ENCODE data around the gene MAP2K2. TPM values are rescaled to one million over a fixed set of nuclear protein-coding genes. Genes with fewer than 3 reads are reported as not detected.

MAP2K2 gene
- total and polyA plus RNA-seq, 12 donors: 81.5 to 369 (median 145) TPM

GRCh38 chr19:4067396-4068046, 56.4 kb downstream of the MAP2K2 start:
- Histone ChIP-seq H3K36me3 (replicated peaks in 1 of 2) (no peaks in the 10 kb centered on the region), H3K9me3 (replicated peaks in 1 of 3) (no peaks in the 10 kb centered on the region), H3K27ac (peak overlapping the region in 4 of 5 donors; percentile 86 to 98 (median 90)), H3K4me1 (replicated peaks in 1 of 2) (peaks cover 17 to 27% of the 10 kb centered on the region in 2 donors), H3K27me3 (no peaks in the 10 kb centered on the region), H3K4me3 (peak overlapping the region in 3 of 4 donors; percentile 49 to 99 (median 58))
- TF ChIP-seq CTCF (IDR thresholded peaks at IDR 0.05) (no peak), POLR2A (IDR thresholded peaks at IDR 0.05) (no peak)
- DNase-seq: peak in 1 of 7 donors; percentile 43
- 0 to 3% (median 1%) methylated on average over 6 to 58 of the region's 58 CpGs for WGBS, 4 donors
- intact Hi-C loops (cut with DNase I): no loop called here

GRCh38 chr19:4066682-4067395, 57.1 kb downstream of the MAP2K2 start, which contains the start of gene ZBTB7A:
Gene ZBTB7A, minus strand, starts transcription at chr19:4066899. Its CDS starts 11,667 bp downstream, at chr19:4055232.
- peak; percentile 81 to 95 (median 88) for DNase-seq

GRCh38 chr19:4066176-4066606, 57.7 kb downstream of the MAP2K2 start:
- peak overlapping the region; percentile 69 to 98 (median 89) for H3K27ac ChIP-seq
- no peak for TF ChIP-seq CTCF (IDR thresholded peaks at IDR 0.05)
- no peak for TF ChIP-seq POLR2A (IDR thresholded peaks at IDR 0.05)
- no peaks in the 10 kb centered on the region for H3K27me3 ChIP-seq
- H3K36me3 ChIP-seq (replicated peaks in 1 of 2): no peaks in the 10 kb centered on the region
- intact Hi-C loops (cut with DNase I): no loop called here
- H3K4me3 ChIP-seq: peak overlapping the region; percentile 58 to 99 (median 77)
- no peaks in the 10 kb centered on the region for H3K9me3 ChIP-seq (replicated peaks in 1 of 3)
- 0 to 1% (median 1%) methylated on average over 3 to 31 of the region's 31 CpGs; no CpG with 5 or more reads in 1 of the 4 donors for WGBS, 4 donors
- peak in 3 of 7 donors; percentile 60 to 78 (median 69) for DNase-seq
- peaks cover 31 to 40% of the 10 kb centered on the region in 2 donors for H3K4me1 ChIP-seq (replicated peaks in 1 of 2)

More at GRCh38 chr19:4066682-4067395, 57.1 kb downstream of the MAP2K2 start, which contains the start of gene ZBTB7A:
- WGBS, 4 donors: 0 to 1% (median 1%) methylated on average over 20 to 84 of the region's 85 CpGs; no CpG with 5 or more reads in 1 of the 4 donors
- intact Hi-C loops (cut with DNase I): no loop called here
- Histone ChIP-seq H3K4me3 (peak within 1 kb of the TSS; percentile 58 to 99 (median 77)), H3K4me1 (replicated peaks in 1 of 2) (peaks cover 24 to 34% of the 10 kb centered on the region in 2 donors), H3K27ac (peak within 1 kb of the TSS; percentile 69 to 98 (median 89)), H3K36me3 (replicated peaks in 1 of 2) (no peaks in the 10 kb centered on the region), H3K9me3 (replicated peaks in 1 of 3) (no peaks in the 10 kb centered on the region), H3K27me3 (no peaks in the 10 kb centered on the region)
- peak; percentile 21 to 63 for TF ChIP-seq POLR2A (IDR thresholded peaks at IDR 0.05)
- TF ChIP-seq CTCF (IDR thresholded peaks at IDR 0.05): no peak

All from adrenal gland (tissue), 12 donors.